Natural killer cell treated with Interleukin-12 subunit alpha and Interleukin-12 subunit beta and Interleukin-15 and Interleukin-18, amount 100 ng/mL, for 72 hours (primary cell): Measurements from ENCODE around the gene GRIK2. TPM values are rescaled to one million over a fixed set of nuclear protein-coding genes. Genes with fewer than 3 reads are reported as not detected.

ENCODE experiments used
- ATAC-seq, 2 donors: fragments of 150-1000 bp; cut with Tn5 transposase in 1 of 2; sonication (Bioruptor Pico), chemical (Tn5 transposase) in 1 of 2; 2 replicates each; pipeline ENCODE4 v1.10.0; 2021
- DNase-seq: peaks from one replicate; pipeline ENCODE4 v3.0.0; 2022; ENCODE audit warnings: low spot score
- H3K27ac Mint-ChIP-seq, 2 donors: 1 replicate in 1 of 2; 2 replicates in 1 of 2; pipeline ENCODE4 v1.8.0; 2022; ENCODE audit warnings: mixed read lengths in 2 of 2, mild to moderate bottlenecking in 1 of 2, moderate library complexity in 1 of 2
- H3K27me3 Mint-ChIP-seq, 2 donors: 1 replicate in 1 of 2; 2 replicates in 1 of 2; pipeline ENCODE4 v1.8.0; 2022; ENCODE audit warnings: mixed read lengths in 2 of 2
- H3K36me3 Mint-ChIP-seq: one replicate; pipeline ENCODE4 v1.8.0; 2022; ENCODE audit warnings: mixed read lengths
- H3K4me1 Mint-ChIP-seq, 2 donors: 1 replicate in 1 of 2; 2 replicates in 1 of 2; pipeline ENCODE4 v1.8.0; 2022; ENCODE audit warnings: low read depth in 2 of 2, mixed read lengths in 2 of 2, mild to moderate bottlenecking in 1 of 2
- H3K4me3 Mint-ChIP-seq: one replicate; pipeline ENCODE4 v1.8.0; 2022; ENCODE audit warnings: mixed read lengths
- H3K9me3 Mint-ChIP-seq: 2 replicates; pipeline ENCODE4 v1.8.0; 2022; ENCODE audit warnings: mixed read lengths
- total RNA-seq, 2 donors: library from RNA; stranded (reverse); gene quantifications; one replicate each; pipeline ENCODE4 v1.2.3, GENCODE V29; 2022

GRIK2 gene
- total RNA-seq, 2 donors from 2014 or later = not detected

DNA sequence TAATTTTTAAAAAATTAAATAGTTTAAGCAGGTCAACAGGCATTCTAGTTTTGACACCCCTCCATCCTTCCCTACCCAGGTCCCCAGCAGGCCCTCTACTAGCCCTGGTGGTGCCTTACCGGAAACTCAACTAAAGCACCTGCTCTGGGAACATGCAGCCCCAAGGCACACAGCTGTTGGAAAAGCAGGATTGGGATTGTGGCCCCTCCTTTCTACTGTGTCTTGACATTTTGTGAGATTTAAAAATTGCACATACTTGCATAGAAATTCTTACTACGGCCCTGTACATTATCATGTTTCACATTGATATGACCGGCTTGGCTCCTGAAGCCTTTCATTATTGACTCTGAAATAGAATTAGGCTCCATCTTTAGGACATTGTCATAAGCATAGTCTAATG is 423.2 kb downstream of the GRIK2 start:
- Mint-ChIP-seq H3K4me3 (no peak overlapping the region), H3K9me3 (peaks cover 6% of the 10 kb centered on the region), H3K27ac (no peak overlapping the region), H3K4me1 (no peaks in the 10 kb centered on the region), H3K36me3 (peaks cover 4% of the 10 kb centered on the region), H3K27me3 (no peaks in the 10 kb centered on the region)
- DNase-seq (no peak), ATAC-seq (no peak)

DNA sequence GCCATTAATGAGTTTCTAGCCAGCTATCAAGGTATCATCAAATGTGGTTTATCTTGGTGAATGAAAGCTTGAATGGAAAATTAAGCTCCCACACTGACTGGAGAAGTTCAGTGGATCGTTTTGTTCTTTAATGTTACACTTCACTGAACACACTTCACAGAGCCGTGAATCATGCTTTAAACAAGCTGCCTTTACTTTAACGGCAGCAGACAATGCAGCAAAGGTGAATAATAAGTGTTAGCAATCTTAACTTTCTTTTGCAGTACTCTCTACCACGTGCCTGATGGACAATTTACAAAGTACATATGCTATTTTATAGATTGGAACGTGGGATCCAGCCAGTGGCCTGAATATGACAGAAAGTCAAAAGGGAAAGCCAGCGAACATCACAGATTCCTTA is 424.5 kb downstream of the GRIK2 start:
- Mint-ChIP-seq H3K9me3 (peaks cover 9% of the 10 kb centered on the region), H3K4me1 (no peaks in the 10 kb centered on the region), H3K27me3 (no peaks in the 10 kb centered on the region), H3K4me3 (no peak overlapping the region), H3K36me3 (peaks cover 4% of the 10 kb centered on the region), H3K27ac (no peak overlapping the region)
- no peak for ATAC-seq
- no peak for DNase-seq

DNA sequence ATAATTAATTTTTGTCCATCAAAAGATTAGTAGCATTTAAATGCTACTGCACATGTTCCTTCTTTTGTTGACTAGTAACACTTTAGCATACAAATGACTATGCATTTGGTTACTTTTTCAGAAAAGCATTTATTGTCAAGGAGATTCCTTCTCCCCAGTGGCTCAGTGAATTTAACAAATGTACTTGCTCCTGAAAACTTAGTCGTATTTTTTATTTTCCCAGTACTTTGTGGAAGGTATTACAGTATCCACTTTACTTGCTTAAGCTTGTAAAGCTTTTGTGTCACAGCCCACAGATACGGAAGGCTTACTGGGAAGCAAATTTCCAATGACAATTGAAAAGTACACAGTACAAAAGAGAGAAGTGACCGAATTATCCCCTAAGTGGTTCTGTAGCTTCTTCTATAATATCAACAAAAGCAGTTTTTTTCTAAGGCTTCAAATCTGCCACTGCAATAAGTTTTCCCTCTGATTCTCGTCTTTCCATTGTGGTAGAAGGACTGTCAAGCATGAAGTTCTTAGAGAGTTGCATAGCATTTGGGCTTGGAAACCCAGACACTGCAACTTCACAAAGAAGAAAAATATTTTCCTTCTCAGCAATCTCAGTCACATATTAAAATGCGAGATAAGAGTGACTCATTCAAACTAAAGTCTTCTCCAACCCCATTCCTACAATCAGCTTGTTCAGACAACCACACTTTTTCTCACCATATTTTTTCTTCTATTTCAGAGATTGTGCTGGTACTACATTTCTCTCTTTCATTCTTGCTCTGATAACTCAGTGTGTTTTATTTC is 431.2 kb downstream of the GRIK2 start:
- Mint-ChIP-seq H3K36me3 (peaks cover 19% of the 10 kb centered on the region), H3K27me3 (no peaks in the 10 kb centered on the region), H3K4me3 (no peak overlapping the region), H3K9me3 (peaks cover 20% of the 10 kb centered on the region), H3K4me1 (no peaks in the 10 kb centered on the region), H3K27ac (no peak overlapping the region)
- DNase-seq = no peak
- ATAC-seq = no peak

DNA sequence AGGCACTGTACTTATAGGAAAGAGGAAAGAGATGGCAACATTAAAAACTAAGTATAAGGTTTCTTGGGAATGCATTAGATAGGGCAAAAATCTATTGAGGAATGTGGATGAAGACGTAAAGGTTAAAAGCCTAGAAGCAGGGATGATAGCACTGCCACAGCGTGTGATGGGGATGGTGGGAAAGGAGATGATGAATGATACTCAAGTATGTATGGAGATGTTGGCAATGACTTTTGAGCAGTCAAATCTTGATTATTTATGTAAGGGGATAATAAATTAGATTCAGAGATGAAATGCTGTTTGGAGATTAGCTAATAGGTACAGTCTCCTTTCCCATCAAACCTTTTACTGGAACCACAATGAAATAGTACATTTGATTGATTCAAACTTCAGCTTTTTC is 432.8 kb downstream of the GRIK2 start:
- Mint-ChIP-seq H3K4me3 (no peak overlapping the region), H3K27me3 (no peaks in the 10 kb centered on the region), H3K36me3 (peaks cover 15% of the 10 kb centered on the region), H3K27ac (no peak overlapping the region), H3K4me1 (no peaks in the 10 kb centered on the region), H3K9me3 (peaks cover 22% of the 10 kb centered on the region)
- no peak for DNase-seq
- no peak for ATAC-seq

DNA sequence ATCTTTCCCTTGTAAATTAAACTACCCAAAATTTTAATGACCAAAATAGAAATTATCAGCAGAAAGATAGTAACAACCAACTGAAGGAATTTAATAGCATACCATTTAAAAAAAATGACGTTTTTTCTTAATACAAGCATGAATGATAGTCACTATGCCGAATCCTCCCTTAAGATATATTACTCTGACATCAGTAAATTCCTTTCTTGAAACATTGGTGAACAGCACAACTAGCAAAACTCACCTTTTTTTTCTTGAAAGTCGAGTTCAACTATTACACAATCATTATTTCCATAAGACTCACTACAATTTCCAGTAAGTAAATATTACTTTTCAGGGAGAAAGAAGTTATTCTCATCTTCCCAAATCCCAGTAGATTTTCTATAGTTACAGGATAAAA is 433.2 kb downstream of the GRIK2 start:
- ATAC-seq = no peak
- peaks cover 22% of the 10 kb centered on the region for H3K9me3 Mint-ChIP-seq

DNA sequence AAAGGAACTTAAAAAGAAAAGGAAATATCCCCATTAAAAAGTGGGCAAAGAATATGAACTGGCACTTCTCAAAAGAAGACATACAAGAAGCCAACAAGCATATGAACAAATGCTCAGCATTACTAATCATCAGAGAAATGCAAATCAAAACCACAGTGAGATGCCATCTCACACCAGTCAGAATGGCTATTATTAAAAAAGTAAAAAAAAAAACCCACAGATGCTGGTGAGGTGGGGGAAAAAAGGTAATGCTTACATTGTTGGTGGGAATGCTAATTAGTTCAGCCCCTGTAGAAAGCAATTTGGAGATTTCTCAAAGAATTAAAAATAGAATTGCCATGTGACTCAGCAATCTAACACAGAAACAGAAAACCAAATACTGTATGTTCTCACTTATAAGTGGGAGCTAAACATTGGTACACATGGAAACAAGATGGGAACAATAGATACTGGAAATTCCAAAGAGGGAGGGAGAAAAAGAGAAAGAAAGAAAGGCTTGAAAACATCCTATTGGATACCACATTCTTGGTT is 437.1 kb downstream of the GRIK2 start:
- Mint-ChIP-seq H3K4me1 (no peaks in the 10 kb centered on the region), H3K9me3 (peaks cover 21% of the 10 kb centered on the region), H3K4me3 (no peak overlapping the region), H3K27me3 (no peaks in the 10 kb centered on the region), H3K36me3 (peaks cover 15% of the 10 kb centered on the region), H3K27ac (no peak overlapping the region)
- no peak for ATAC-seq
- no peak for DNase-seq

More for the DNA sequence above, 433.2 kb downstream of the GRIK2 start:
- Mint-ChIP-seq H3K27ac (no peak overlapping the region), H3K27me3 (no peaks in the 10 kb centered on the region), H3K36me3 (peaks cover 15% of the 10 kb centered on the region), H3K4me3 (no peak overlapping the region), H3K4me1 (no peaks in the 10 kb centered on the region)
- no peak for DNase-seq

DNA sequence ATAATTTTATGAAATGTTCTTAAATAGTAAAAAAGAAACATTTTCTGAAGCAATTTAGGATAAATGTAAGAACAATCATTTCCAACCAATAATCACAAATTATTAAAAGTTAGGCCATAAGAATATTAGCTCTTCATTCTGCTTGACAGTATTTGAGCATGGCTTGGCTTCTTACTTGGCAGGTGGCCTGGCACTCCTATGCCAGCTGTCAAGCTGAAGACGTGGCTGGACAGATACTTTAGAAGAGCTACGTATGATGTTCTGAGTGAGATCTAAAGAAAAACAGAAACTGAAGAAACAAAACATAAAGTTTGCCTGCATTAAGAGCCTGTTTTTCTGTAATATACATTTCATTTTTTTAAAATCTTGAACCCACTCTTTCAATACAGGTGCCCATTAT is 438.9 kb downstream of the GRIK2 start:
- Mint-ChIP-seq H3K9me3 (peaks cover 15% of the 10 kb centered on the region), H3K36me3 (peaks cover 15% of the 10 kb centered on the region), H3K4me1 (no peaks in the 10 kb centered on the region), H3K27me3 (no peaks in the 10 kb centered on the region), H3K27ac (no peak overlapping the region), H3K4me3 (no peak overlapping the region)
- DNase-seq (no peak), ATAC-seq (no peak)

DNA sequence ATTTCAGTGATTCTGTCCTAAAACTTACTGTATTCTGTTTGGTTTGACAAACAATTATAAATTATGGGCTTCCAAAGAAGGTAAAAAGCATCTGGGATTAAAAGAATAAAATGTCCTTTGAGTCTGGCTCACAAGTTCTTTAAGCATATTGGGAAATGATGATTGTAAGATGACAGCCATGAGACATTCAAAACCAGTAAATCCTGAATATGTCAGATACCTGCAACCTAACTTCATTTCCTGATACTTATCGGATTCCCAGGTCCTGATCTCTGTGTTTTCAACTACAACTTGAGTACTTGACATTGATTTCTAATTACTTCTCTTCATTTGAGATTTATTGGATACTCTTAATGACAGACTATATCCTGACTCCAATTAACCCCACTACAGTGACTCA is 446.6 kb downstream of the GRIK2 start:
- Mint-ChIP-seq H3K4me1 (no peaks in the 10 kb centered on the region), H3K36me3 (peaks cover 9% of the 10 kb centered on the region), H3K27me3 (no peaks in the 10 kb centered on the region), H3K27ac (no peak overlapping the region), H3K4me3 (no peak overlapping the region), H3K9me3 (peaks cover 15% of the 10 kb centered on the region)
- ATAC-seq (no peak), DNase-seq (no peak)

DNA sequence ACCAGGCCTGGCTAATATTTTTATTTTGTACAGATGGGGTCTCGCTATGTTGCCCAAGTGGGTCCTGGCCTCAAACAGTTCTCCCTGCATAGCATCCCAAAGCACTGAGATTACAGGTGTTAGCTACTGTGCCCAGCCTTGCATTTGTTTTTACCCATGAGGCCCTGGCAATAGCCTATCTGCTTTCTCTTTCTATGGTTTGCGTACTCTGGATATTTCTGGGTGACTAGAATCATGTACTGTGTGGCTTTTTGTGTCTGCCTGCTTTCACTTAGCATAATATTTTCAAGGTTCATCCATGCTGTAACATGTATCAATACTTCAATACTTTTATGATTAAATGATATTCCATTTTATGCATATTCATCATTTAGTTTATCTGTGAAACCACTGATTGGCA is 451.7 kb downstream of the GRIK2 start:
- no peak for DNase-seq
- Mint-ChIP-seq H3K27ac (no peak overlapping the region), H3K36me3 (no peaks in the 10 kb centered on the region), H3K4me1 (no peaks in the 10 kb centered on the region), H3K9me3 (peaks cover 7% of the 10 kb centered on the region), H3K27me3 (no peaks in the 10 kb centered on the region), H3K4me3 (no peak overlapping the region)
- ATAC-seq = peak; percentile 53 to 73

DNA sequence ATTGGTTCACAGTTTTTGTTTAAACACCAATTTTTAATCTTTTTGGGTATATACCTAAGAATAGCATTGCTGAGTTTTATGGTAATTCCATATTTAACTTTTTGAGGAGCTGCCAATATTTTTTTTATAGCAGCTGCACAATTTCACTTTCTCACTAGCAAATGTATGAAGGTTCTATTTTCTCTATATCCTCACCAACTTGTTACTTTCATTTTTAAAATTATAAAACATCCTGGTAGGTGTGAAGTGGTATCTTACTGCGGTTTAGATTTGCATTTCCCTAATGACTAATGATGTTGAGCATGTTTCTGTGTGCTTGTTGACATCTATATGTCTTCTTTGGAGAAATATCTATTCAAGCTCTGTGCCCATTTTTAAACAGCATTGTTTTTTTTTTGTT is 452.1 kb downstream of the GRIK2 start:
- Mint-ChIP-seq H3K9me3 (peaks cover 8% of the 10 kb centered on the region), H3K4me3 (no peak overlapping the region), H3K36me3 (no peaks in the 10 kb centered on the region), H3K27me3 (no peaks in the 10 kb centered on the region), H3K4me1 (no peaks in the 10 kb centered on the region), H3K27ac (no peak overlapping the region)
- DNase-seq (no peak), ATAC-seq (peak in 1 of 2 donors; percentile 60)

DNA sequence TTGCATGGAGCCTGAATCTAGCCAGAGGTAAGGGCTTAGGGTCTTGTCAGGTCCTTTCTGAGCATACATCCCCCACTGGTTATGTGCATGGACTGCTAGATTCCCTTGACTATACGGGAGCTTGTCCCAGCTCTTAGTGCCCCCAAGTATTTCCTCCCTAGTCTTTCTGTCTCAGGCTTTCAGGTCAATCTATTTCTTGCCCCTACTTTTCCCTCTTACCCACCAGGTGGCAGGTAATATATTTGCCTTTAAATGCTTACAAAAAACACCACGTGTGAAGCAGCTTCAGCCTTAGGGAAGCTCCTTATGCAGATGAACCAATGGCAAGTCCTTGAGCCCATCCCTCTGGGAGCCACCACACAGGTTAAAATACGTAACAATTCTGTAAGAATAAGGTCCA is 454.2 kb downstream of the GRIK2 start:
- H3K27ac Mint-ChIP-seq = no peak overlapping the region
- H3K27me3 Mint-ChIP-seq = no peaks in the 10 kb centered on the region
- DNase-seq (no peak), ATAC-seq (no peak)
- H3K9me3 Mint-ChIP-seq = peaks cover 11% of the 10 kb centered on the region
- H3K4me1 Mint-ChIP-seq = no peaks in the 10 kb centered on the region
- H3K36me3 Mint-ChIP-seq = no peaks in the 10 kb centered on the region
- no peak overlapping the region for H3K4me3 Mint-ChIP-seq

DNA sequence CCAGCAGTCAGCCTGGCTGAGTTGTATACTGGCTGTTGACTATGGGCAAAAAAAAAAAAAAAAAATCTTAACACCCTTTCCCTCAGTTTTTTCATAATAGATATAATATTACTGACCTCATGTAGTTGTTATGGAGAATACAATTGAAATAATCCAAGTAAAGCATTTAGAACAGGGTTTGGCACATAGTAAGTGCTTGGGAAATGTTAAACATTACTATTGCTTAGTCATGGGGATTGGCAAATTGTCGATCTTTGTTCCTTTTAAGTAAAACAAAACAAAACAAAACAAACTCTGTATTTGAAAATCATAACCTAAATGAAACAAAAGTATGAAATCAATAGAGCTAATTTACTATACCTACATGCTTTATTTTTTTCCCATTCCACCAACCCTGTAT is 458.4 kb downstream of the GRIK2 start:
- H3K4me3 Mint-ChIP-seq = no peak overlapping the region
- no peak for ATAC-seq

DNA sequence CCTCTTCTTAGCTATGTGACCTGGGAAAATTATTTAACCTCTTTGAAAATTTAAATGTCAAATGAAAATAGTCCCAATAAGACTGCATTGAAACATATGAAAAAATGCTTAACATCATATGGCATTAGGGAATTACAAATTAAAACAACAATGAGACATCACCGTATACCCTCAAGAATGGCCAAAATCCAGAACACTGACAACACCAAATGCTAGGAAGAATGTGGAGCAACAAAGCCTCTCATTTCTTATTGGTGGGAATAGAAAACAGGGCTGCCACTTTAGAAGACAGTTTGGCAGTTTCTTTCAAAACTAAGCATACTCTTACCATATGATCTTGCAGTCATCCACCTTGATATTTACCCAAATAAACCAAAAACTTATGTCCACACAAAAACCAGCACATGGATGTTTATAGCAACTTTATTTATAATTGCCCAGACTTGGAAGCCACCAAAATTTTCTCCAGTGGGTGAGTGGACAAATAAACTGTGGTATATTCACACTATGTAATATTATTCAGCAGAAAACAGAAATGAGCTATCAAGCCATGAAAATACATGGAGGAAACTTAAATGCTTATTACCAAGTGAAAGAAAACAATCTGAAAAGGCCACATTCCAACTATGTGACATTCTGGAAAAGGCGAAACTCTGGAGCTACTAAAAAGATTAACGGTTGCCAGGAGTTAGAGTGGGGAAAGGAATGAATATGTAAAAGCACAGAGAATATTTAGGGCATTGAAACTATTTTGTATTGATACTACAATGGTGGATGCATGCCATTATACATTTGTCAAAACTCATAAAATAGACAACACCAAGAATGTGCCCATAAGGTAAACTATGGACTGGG is 459.9 kb downstream of the GRIK2 start:
- peaks cover 3% of the 10 kb centered on the region for H3K9me3 Mint-ChIP-seq
- H3K36me3 Mint-ChIP-seq = no peaks in the 10 kb centered on the region
- H3K27me3 Mint-ChIP-seq = no peaks in the 10 kb centered on the region
- DNase-seq (no peak), ATAC-seq (no peak)
- no peak overlapping the region for H3K4me3 Mint-ChIP-seq
- H3K27ac Mint-ChIP-seq = no peak overlapping the region
- H3K4me1 Mint-ChIP-seq = no peaks in the 10 kb centered on the region

More for the DNA sequence above, 458.4 kb downstream of the GRIK2 start:
- H3K4me1 Mint-ChIP-seq = no peaks in the 10 kb centered on the region
- DNase-seq = no peak
- H3K27ac Mint-ChIP-seq = no peak overlapping the region
- no peaks in the 10 kb centered on the region for H3K36me3 Mint-ChIP-seq
- H3K27me3 Mint-ChIP-seq = no peaks in the 10 kb centered on the region
- peaks cover 7% of the 10 kb centered on the region for H3K9me3 Mint-ChIP-seq

DNA sequence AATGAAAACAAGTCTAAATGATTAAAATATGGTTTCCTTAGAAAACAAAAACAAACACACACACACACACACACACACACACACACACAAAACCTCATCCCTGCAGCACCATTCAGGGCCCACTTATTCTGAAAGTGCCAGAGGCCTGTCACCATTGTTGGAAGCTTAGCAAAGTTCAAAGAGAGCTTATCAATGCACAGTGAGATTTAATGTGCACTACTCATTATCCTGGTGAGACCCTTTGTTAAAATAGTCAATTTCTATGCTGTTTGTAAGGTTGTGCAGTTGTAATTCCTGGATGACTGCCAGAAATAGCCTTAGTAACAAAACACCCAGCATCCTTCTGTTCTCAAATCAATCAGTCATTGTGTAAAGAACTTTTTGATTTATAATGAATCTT is 482.9 kb downstream of the GRIK2 start:
- Mint-ChIP-seq H3K27me3 (no peaks in the 10 kb centered on the region), H3K36me3 (no peaks in the 10 kb centered on the region), H3K4me1 (no peaks in the 10 kb centered on the region), H3K4me3 (no peak overlapping the region), H3K9me3 (peaks cover 8% of the 10 kb centered on the region), H3K27ac (no peak overlapping the region)
- no peak for DNase-seq
- ATAC-seq = no peak
